Loucy (cell line): Measurements from ENCODE around the gene RTRAF.

ENCODE experiments used
- EZH2phosphoT487 ChIP-seq: fragments of 200-600 bp; IDR thresholded peaks from 2 replicates; pipeline ENCODE4 v1.6.1; 2018; ENCODE audit warnings: antibody characterized with exemption, mild to moderate bottlenecking, moderate library complexity, borderline replicate concordance
- TF ChIP-seq, protein P1 (sequence below): fragments of 200-600 bp; sonication (generic); conservative IDR thresholded peaks from 2 replicates; pipeline ENCODE4 v1.5.1; 2014; ENCODE audit warnings: mild to moderate bottlenecking, antibody characterized with exemption, low read length

- TF ChIP-seq, protein P1, sequence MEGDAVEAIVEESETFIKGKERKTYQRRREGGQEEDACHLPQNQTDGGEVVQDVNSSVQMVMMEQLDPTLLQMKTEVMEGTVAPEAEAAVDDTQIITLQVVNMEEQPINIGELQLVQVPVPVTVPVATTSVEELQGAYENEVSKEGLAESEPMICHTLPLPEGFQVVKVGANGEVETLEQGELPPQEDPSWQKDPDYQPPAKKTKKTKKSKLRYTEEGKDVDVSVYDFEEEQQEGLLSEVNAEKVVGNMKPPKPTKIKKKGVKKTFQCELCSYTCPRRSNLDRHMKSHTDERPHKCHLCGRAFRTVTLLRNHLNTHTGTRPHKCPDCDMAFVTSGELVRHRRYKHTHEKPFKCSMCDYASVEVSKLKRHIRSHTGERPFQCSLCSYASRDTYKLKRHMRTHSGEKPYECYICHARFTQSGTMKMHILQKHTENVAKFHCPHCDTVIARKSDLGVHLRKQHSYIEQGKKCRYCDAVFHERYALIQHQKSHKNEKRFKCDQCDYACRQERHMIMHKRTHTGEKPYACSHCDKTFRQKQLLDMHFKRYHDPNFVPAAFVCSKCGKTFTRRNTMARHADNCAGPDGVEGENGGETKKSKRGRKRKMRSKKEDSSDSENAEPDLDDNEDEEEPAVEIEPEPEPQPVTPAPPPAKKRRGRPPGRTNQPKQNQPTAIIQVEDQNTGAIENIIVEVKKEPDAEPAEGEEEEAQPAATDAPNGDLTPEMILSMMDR = no peak
- TF ChIP-seq EZH2phosphoT487 = no peak
These were observed 40.5 kb downstream of the RTRAF start for GRCh38 chr14:52029881-52030280.
